Thyroid gland (tissue), 4 donors: ENCODE measurements around the gene PPIF.

Experiments used
- CTCF ChIP-seq, 6 experiments: fragments of 200-600 bp in 3 of 6; fragments of 450-650 bp in 3 of 6; sonication (generic) in 3 of 6; IDR thresholded peaks; one replicate each; pipeline ENCODE4 v1.5.1; 2016 to 2019; ENCODE audit warnings: antibody characterized with exemption in 6 of 6, mild to moderate bottlenecking in 2 of 6, inconsistent platforms in 1 of 6, moderate library complexity in 1 of 6
- POLR2A ChIP-seq, 2 donors: fragments of 450-650 bp; IDR thresholded peaks; one replicate each; pipeline ENCODE4 v1.6.1; 2017; ENCODE audit warnings: antibody characterized with exemption in 2 of 2, mild to moderate bottlenecking in 2 of 2, moderate library complexity in 1 of 2

- TF ChIP-seq CTCF (IDR thresholded peaks at IDR 0.05) = no peak
- TF ChIP-seq POLR2A (IDR thresholded peaks at IDR 0.05) = no peak
Measured at GRCh38 chr10:79380946-79381721, 33.9 kb downstream of the PPIF start.
